Astrocyte (in vitro differentiated cells and primary cell): ENCODE data around the gene NOL7. TPM values are rescaled to one million over a fixed set of nuclear protein-coding genes. Genes with fewer than 3 reads are reported as not detected.

ENCODE experiments used
- DNase-seq: peaks from one replicate; pipeline ENCODE4 v3.0.0-alpha.2; 2010; ENCODE audit warnings: low read depth
- FAIRE-seq: peaks from 2 replicates; lab custom pipeline; 2011; peaks lifted over from hg19 to GRCh38; lab: Jason Lieb, UNC
- H2AFZ ChIP-seq: 2 replicates; pipeline ENCODE4 v1.6.0; 2012; ENCODE audit warnings: low read depth, low read length, inconsistent platforms
- H3K27ac ChIP-seq: 2 replicates; pipeline ENCODE4 v1.5.1; 2011; ENCODE audit warnings: low read depth, low read length, inconsistent platforms
- H3K27me3 ChIP-seq: 2 replicates; pipeline ENCODE4 v1.6.0; 2011; ENCODE audit warnings: low read length, inconsistent platforms; ENCODE audit not compliant: insufficient read depth
- H3K36me3 ChIP-seq: 2 replicates; pipeline ENCODE4 v1.5.1; 2011; ENCODE audit warnings: low read length, inconsistent platforms; ENCODE audit not compliant: insufficient read depth
- H3K4me1 ChIP-seq: 2 replicates; pipeline ENCODE4 v1.5.1; 2011; ENCODE audit warnings: low read length, inconsistent platforms; ENCODE audit not compliant: insufficient read depth
- H3K4me2 ChIP-seq: 2 replicates; pipeline ENCODE4 v1.6.0; 2012; ENCODE audit warnings: low read length, inconsistent platforms
- H3K4me3 ChIP-seq: 2 replicates; pipeline ENCODE4 v1.5.1; 2011; ENCODE audit warnings: low read depth, mild to moderate bottlenecking, low read length, inconsistent platforms; ENCODE audit not compliant: insufficient read depth
- H3K79me2 ChIP-seq: 2 replicates; pipeline ENCODE4 v1.6.0; 2012; ENCODE audit warnings: mild to moderate bottlenecking, low read length, inconsistent platforms; ENCODE audit not compliant: insufficient read depth
- H3K9ac ChIP-seq: 2 replicates; pipeline ENCODE4 v1.6.0; 2012; ENCODE audit warnings: mild to moderate bottlenecking, low read length, inconsistent platforms
- H3K9me3 ChIP-seq: 2 replicates; pipeline ENCODE4 v1.5.1; 2012; ENCODE audit warnings: low read depth, mild to moderate bottlenecking, low read length, inconsistent platforms; ENCODE audit not compliant: insufficient read depth
- H4K20me1 ChIP-seq: 2 replicates; pipeline ENCODE4 v1.6.0; 2012; ENCODE audit warnings: low read length, inconsistent platforms; ENCODE audit not compliant: insufficient read depth
- H3K27ac Mint-ChIP-seq: one replicate; pipeline ENCODE4 v1.8.0; 2021; ENCODE audit warnings: mild to moderate bottlenecking, mixed read lengths; ENCODE audit not compliant: unreplicated experiment
- H3K27me3 Mint-ChIP-seq: one replicate; pipeline ENCODE4 v1.8.0; 2021; ENCODE audit warnings: low read depth, mixed read lengths; ENCODE audit not compliant: unreplicated experiment
- H3K36me3 Mint-ChIP-seq: one replicate; pipeline ENCODE4 v1.8.0; 2021; ENCODE audit warnings: low read depth, mixed read lengths; ENCODE audit not compliant: unreplicated experiment
- H3K4me1 Mint-ChIP-seq: one replicate; pipeline ENCODE4 v1.8.0; 2021; ENCODE audit warnings: low read depth, mixed read lengths; ENCODE audit not compliant: unreplicated experiment
- H3K4me3 Mint-ChIP-seq: one replicate; pipeline ENCODE4 v1.8.0; 2021; ENCODE audit warnings: mild to moderate bottlenecking, moderate library complexity, mixed read lengths; ENCODE audit not compliant: unreplicated experiment
- H3K9me3 Mint-ChIP-seq: one replicate; pipeline ENCODE4 v1.8.0; 2021; ENCODE audit warnings: mild to moderate bottlenecking, mixed read lengths; ENCODE audit not compliant: unreplicated experiment
- CTCF ChIP-seq: IDR thresholded peaks from 2 replicates; pipeline ENCODE4 v1.5.1; 2011; ENCODE audit warnings: low read depth, mild to moderate bottlenecking, inconsistent platforms, low read length, moderate library complexity; ENCODE audit not compliant: insufficient read depth
- EZH2 ChIP-seq: IDR thresholded peaks from 2 replicates; pipeline ENCODE4 v1.6.1; 2012; ENCODE audit warnings: mild to moderate bottlenecking, low read length, inconsistent platforms; ENCODE audit not compliant: insufficient read depth
- total RNA-seq: library from RNA; stranded (reverse); gene quantifications from 2 replicates; pipeline ENCODE4 v1.2.1, GENCODE V29; 2021

The NOL7 gene
- total RNA-seq, 1 donor from 2014 or later, result 63.7 TPM

- no peak for TF ChIP-seq CTCF
- TF ChIP-seq EZH2, result no peak
- peaks cover 11% of the 10 kb centered on the region for H3K4me1 ChIP-seq
- no peaks in the 10 kb centered on the region for H4K20me1 ChIP-seq
- no peaks in the 10 kb centered on the region for H3K36me3 ChIP-seq
- no peak overlapping the region for H3K4me2 ChIP-seq
- no peak overlapping the region for H3K9ac ChIP-seq
- Mint-ChIP-seq H3K9me3 (peaks cover 2% of the 10 kb centered on the region), H3K4me1 (peaks cover 5% of the 10 kb centered on the region), H3K4me3 (peak overlapping the region; percentile 6), H3K27ac (no peak overlapping the region), H3K36me3 (peaks cover 12% of the 10 kb centered on the region), H3K27me3 (no peaks in the 10 kb centered on the region)
- H3K79me2 ChIP-seq, result peaks cover 3% of the 10 kb centered on the region
- DNase-seq, result no peak
- FAIRE-seq, result peak; percentile 5
- H2AFZ ChIP-seq, result no peak overlapping the region
- H3K27me3 ChIP-seq, result no peaks in the 10 kb centered on the region
- H3K27ac ChIP-seq, result no peak overlapping the region
- H3K9me3 ChIP-seq, result no peaks in the 10 kb centered on the region
- no peak overlapping the region for H3K4me3 ChIP-seq
Measured at GRCh38 chr6:13577926-13578325, 37.2 kb upstream of the NOL7 start.

- Mint-ChIP-seq H3K4me3 (no peak overlapping the region), H3K27me3 (no peaks in the 10 kb centered on the region), H3K4me1 (no peaks in the 10 kb centered on the region)
Measured at GRCh38 chr6:13579911-13580310, 35.2 kb upstream of the NOL7 start.

More at GRCh38 chr6:13579911-13580310, 35.2 kb upstream of the NOL7 start:
- Histone ChIP-seq H3K9ac (no peak overlapping the region), H2AFZ (no peak overlapping the region), H3K4me1 (peaks cover under 1% of the 10 kb centered on the region), H3K36me3 (no peaks in the 10 kb centered on the region), H3K4me3 (no peak overlapping the region), H3K27me3 (no peaks in the 10 kb centered on the region), H3K79me2 (no peaks in the 10 kb centered on the region), H3K9me3 (no peaks in the 10 kb centered on the region), H3K27ac (no peak overlapping the region), H4K20me1 (no peaks in the 10 kb centered on the region), H3K4me2 (no peak overlapping the region)
- Mint-ChIP-seq H3K27ac (no peak overlapping the region), H3K9me3 (peaks cover 2% of the 10 kb centered on the region), H3K36me3 (peaks cover 18% of the 10 kb centered on the region)
- TF ChIP-seq CTCF (no peak), EZH2 (no peak)
- DNase-seq (no peak), FAIRE-seq (no peak)
